Measurements from ENCODE around the gene PHTF2. TPM values are rescaled to one million over a fixed set of nuclear protein-coding genes. Genes with fewer than 3 reads are reported as not detected.

The PHTF2 gene
- total RNA-seq, 2 donors from 2014 or later, result 15.4 to 20.6 TPM

GRCh38 chr7:77903597-77903996 lies 105.0 kb downstream of the PHTF2 start:
- Histone ChIP-seq H3K36me3 (ENCODE audit: control insufficient read depth, insufficient read depth, low read length) (peaks cover 9% of the 10 kb centered on the region), H3K27me3 (ENCODE audit: control insufficient read depth, insufficient read depth, low read length, poor library complexity, severe bottlenecking) (no peaks in the 10 kb centered on the region), H3K9ac (ENCODE audit: extremely low read depth, low read length, poor library complexity, severe bottlenecking) (no peak overlapping the region), H3K9me3 (ENCODE audit: control insufficient read depth, low read length) (no peaks in the 10 kb centered on the region), H3K27ac (ENCODE audit: low read depth, low read length) (no peak overlapping the region), H3K4me3 (ENCODE audit: low read length) (no peak overlapping the region), H3K4me1 (ENCODE audit: control insufficient read depth, insufficient read depth, low read length) (no peaks in the 10 kb centered on the region)
- no peaks in the 10 kb centered on the region for H3K27me3 Mint-ChIP-seq (ENCODE audit: insufficient read depth)
- peak; percentile 66 for DNase-seq
- H3K36me3 Mint-ChIP-seq (ENCODE audit: low read depth), result no peaks in the 10 kb centered on the region
- no peaks in the 10 kb centered on the region for H3K4me1 Mint-ChIP-seq
- no peak overlapping the region for H3K4me3 Mint-ChIP-seq
- 60 to 95% methylated on average over 1 to 2 of the region's 2 CpGs for WGBS, 2 experiments (ENCODE audit: insufficient coverage in 1 of 2, insufficient read length in 1 of 2)
- no peaks in the 10 kb centered on the region for H3K9me3 Mint-ChIP-seq
- H3K27ac Mint-ChIP-seq, result no peak overlapping the region
- TF ChIP-seq, protein P1, sequence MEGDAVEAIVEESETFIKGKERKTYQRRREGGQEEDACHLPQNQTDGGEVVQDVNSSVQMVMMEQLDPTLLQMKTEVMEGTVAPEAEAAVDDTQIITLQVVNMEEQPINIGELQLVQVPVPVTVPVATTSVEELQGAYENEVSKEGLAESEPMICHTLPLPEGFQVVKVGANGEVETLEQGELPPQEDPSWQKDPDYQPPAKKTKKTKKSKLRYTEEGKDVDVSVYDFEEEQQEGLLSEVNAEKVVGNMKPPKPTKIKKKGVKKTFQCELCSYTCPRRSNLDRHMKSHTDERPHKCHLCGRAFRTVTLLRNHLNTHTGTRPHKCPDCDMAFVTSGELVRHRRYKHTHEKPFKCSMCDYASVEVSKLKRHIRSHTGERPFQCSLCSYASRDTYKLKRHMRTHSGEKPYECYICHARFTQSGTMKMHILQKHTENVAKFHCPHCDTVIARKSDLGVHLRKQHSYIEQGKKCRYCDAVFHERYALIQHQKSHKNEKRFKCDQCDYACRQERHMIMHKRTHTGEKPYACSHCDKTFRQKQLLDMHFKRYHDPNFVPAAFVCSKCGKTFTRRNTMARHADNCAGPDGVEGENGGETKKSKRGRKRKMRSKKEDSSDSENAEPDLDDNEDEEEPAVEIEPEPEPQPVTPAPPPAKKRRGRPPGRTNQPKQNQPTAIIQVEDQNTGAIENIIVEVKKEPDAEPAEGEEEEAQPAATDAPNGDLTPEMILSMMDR (conservative IDR thresholded peaks at IDR 0.05), result peak; percentile 70

DNA sequence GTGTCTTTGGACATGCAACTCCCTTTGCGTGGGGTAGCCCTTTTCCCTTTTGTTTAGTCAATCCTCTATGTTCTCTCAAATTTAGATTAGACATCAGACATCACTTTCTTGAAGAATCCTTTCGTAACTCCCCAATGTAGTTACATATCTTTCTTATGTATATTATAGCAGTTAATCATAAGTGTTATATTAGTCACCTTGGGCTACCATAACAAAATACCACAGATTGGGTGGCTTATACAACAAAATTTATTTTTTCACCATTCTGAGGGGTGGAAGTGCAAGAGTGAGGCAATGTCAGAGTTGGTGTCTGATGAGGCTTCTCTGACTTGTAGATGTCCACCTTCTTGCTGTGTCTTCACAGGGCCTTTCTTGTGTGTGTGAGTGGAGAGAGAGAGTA lies 105.7 kb downstream of the PHTF2 start:
- H3K27ac ChIP-seq (ENCODE audit: low read depth, low read length), result no peak overlapping the region

GRCh38 chr7:77907281-77907680 lies 108.7 kb downstream of the PHTF2 start:
- no peaks in the 10 kb centered on the region for H3K27me3 ChIP-seq (ENCODE audit: control insufficient read depth, insufficient read depth, low read length, poor library complexity, severe bottlenecking)
- H3K27me3 Mint-ChIP-seq (ENCODE audit: insufficient read depth), result no peaks in the 10 kb centered on the region
- H3K36me3 Mint-ChIP-seq (ENCODE audit: low read depth), result no peaks in the 10 kb centered on the region
- no peak overlapping the region for H3K27ac Mint-ChIP-seq
- no peak overlapping the region for H3K4me3 Mint-ChIP-seq
- H3K4me3 ChIP-seq (ENCODE audit: low read length), result no peak overlapping the region
- H3K36me3 ChIP-seq (ENCODE audit: control insufficient read depth, insufficient read depth, low read length), result peaks cover 3% of the 10 kb centered on the region
- no peak for DNase-seq
- H3K4me1 ChIP-seq (ENCODE audit: control insufficient read depth, insufficient read depth, low read length), result no peaks in the 10 kb centered on the region
- no peaks in the 10 kb centered on the region for H3K9me3 Mint-ChIP-seq
- H3K4me1 Mint-ChIP-seq, result peaks cover 8% of the 10 kb centered on the region
- WGBS, 2 experiments (ENCODE audit: insufficient coverage in 1 of 2, insufficient read length in 1 of 2), result 91% methylated on average over 2 of the region's 2 CpGs; no CpG with 5 or more reads in 1 of the 2 experiments
- H3K27ac ChIP-seq (ENCODE audit: low read depth, low read length), result no peak overlapping the region
- no peak overlapping the region for H3K9ac ChIP-seq (ENCODE audit: extremely low read depth, low read length, poor library complexity, severe bottlenecking)
- TF ChIP-seq, protein P1 (conservative IDR thresholded peaks at IDR 0.05), result no peak
- no peaks in the 10 kb centered on the region for H3K9me3 ChIP-seq (ENCODE audit: control insufficient read depth, low read length)

More for the DNA sequence above, 105.7 kb downstream of the PHTF2 start:
- H3K36me3 Mint-ChIP-seq (ENCODE audit: low read depth), result no peaks in the 10 kb centered on the region
- H3K27ac Mint-ChIP-seq, result no peak overlapping the region
- no peaks in the 10 kb centered on the region for H3K27me3 Mint-ChIP-seq (ENCODE audit: insufficient read depth)
- H3K36me3 ChIP-seq (ENCODE audit: control insufficient read depth, insufficient read depth, low read length), result peaks cover 9% of the 10 kb centered on the region
- TF ChIP-seq, protein P1 (conservative IDR thresholded peaks at IDR 0.05), result no peak
- WGBS, 2 experiments (ENCODE audit: insufficient coverage in 1 of 2, insufficient read length in 1 of 2), result 85% methylated on average over 1 of the region's 2 CpGs; no CpG with 5 or more reads in 1 of the 2 experiments
- no peaks in the 10 kb centered on the region for H3K27me3 ChIP-seq (ENCODE audit: control insufficient read depth, insufficient read depth, low read length, poor library complexity, severe bottlenecking)
- H3K9me3 ChIP-seq (ENCODE audit: control insufficient read depth, low read length), result no peaks in the 10 kb centered on the region
- H3K4me1 ChIP-seq (ENCODE audit: control insufficient read depth, insufficient read depth, low read length), result no peaks in the 10 kb centered on the region
- H3K4me1 Mint-ChIP-seq, result no peaks in the 10 kb centered on the region
- H3K9me3 Mint-ChIP-seq, result no peaks in the 10 kb centered on the region
- no peak overlapping the region for H3K9ac ChIP-seq (ENCODE audit: extremely low read depth, low read length, poor library complexity, severe bottlenecking)
- H3K4me3 Mint-ChIP-seq, result no peak overlapping the region
- H3K4me3 ChIP-seq (ENCODE audit: low read length), result no peak overlapping the region
- DNase-seq, result no peak
